Measurements from ENCODE around the gene ERN1.

DNA sequence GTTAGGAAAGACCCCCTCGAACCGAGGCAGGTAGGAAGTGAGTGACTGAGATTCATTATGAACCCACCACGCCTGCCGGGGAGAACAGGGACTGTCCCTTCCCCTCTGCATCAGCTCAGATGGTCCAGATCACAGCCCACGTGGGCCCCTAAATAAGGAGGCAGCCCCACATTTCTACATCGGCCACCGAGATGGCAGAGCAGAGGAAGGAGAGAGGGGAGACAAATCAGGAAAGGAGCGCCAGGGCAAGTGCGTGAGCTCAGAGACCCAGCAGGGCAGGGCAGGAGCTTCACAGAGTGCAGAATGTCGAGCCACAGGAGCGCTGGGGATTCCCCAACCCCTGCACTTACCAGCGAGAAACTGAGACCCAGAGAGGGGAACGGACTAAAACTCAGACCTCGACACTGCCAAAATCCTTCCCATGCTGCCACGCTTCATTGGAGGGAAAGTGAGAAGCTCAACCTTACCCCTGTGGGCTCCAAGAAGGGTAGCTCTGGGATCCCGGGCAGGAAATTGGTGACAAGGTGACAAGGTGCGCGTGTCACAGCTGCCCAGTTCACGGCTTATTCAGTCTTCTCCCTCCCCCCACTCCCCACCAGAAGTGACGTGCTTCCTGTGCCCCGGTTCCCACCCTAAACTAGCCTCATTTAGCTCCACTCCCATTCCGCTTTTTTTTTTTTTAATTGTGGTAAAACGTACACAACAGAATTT lies 109.7 kb downstream of the ERN1 start, which contains the start of gene ICAM2:
- TF ChIP-seq, protein P1, sequence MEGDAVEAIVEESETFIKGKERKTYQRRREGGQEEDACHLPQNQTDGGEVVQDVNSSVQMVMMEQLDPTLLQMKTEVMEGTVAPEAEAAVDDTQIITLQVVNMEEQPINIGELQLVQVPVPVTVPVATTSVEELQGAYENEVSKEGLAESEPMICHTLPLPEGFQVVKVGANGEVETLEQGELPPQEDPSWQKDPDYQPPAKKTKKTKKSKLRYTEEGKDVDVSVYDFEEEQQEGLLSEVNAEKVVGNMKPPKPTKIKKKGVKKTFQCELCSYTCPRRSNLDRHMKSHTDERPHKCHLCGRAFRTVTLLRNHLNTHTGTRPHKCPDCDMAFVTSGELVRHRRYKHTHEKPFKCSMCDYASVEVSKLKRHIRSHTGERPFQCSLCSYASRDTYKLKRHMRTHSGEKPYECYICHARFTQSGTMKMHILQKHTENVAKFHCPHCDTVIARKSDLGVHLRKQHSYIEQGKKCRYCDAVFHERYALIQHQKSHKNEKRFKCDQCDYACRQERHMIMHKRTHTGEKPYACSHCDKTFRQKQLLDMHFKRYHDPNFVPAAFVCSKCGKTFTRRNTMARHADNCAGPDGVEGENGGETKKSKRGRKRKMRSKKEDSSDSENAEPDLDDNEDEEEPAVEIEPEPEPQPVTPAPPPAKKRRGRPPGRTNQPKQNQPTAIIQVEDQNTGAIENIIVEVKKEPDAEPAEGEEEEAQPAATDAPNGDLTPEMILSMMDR (IDR thresholded peaks at IDR 0.05) = no peak
- TF ChIP-seq JUN (CRISPR knock-in tag; IDR thresholded peaks at IDR 0.05) = no peak
- TF ChIP-seq CREM (CRISPR knock-in tag; IDR thresholded peaks at IDR 0.05) = no peak

All from WTC11 (cell line).